A673 (cell line): ENCODE data around the gene ARHGEF19. TPM values are rescaled to one million over a fixed set of nuclear protein-coding genes. Genes with fewer than 3 reads are reported as not detected.

Source experiments
- BruUV-seq: library from RNA; stranded (reverse); fragments of 400-500 nt; replicated peaks from 2 replicates; lab custom pipeline; 2021; lab: Mats Ljungman, UMichigan
- CTCF ChIA-PET: fragments of 300-600 bp; sonication (Branson Sonifier 250); formaldehyde crosslinking; loops from one replicate; lab custom pipeline; 2022; ENCODE audit warnings: antibody characterized with exemption; lab: Charles Lee
- POLR2A ChIA-PET: fragments of 300-600 bp; sonication (Branson Sonifier 250); formaldehyde crosslinking; loops from one replicate; lab custom pipeline; 2022; ENCODE audit warnings: antibody characterized with exemption; ENCODE audit not compliant: low non-redundant PET; lab: Charles Lee
- DNase-seq: peaks from one replicate; pipeline ENCODE4 v3.0.0-alpha.2; 2015; ENCODE audit warnings: low spot score
- H3K27ac ChIP-seq: fragments of 200-600 bp; sonication (generic); 2 replicates; pipeline ENCODE4 v1.5.1; 2016; ENCODE audit warnings: mixed run types, low read depth, mild to moderate bottlenecking, mixed read lengths, antibody characterized with exemption, low read length; ENCODE audit not compliant: poor library complexity, severe bottlenecking
- H3K27me3 ChIP-seq: fragments of 200-600 bp; sonication (generic); replicated peaks from 2 replicates; pipeline ENCODE4 v1.6.1; 2017; ENCODE audit warnings: mixed run types, low read depth, mild to moderate bottlenecking, mixed read lengths, antibody characterized with exemption, low read length; ENCODE audit not compliant: insufficient read depth, poor library complexity
- H3K36me3 ChIP-seq: fragments of 200-600 bp; sonication (generic); 2 replicates; pipeline ENCODE4 v1.6.1; 2016; ENCODE audit warnings: mixed run types, mild to moderate bottlenecking, mixed read lengths, antibody characterized with exemption, low read length; ENCODE audit not compliant: insufficient read depth, poor library complexity, severe bottlenecking
- H3K4me1 ChIP-seq: fragments of 200-600 bp; sonication (generic); 2 replicates; pipeline ENCODE4 v1.6.1; 2017; ENCODE audit warnings: mixed run types, mild to moderate bottlenecking, mixed read lengths, antibody characterized with exemption, low read length; ENCODE audit not compliant: insufficient read depth, poor library complexity, severe bottlenecking
- H3K4me3 ChIP-seq: fragments of 200-600 bp; sonication (generic); 2 replicates; pipeline ENCODE4 v1.5.1; 2016; ENCODE audit warnings: low read depth, mixed run types, mild to moderate bottlenecking, mixed read lengths, low read length; ENCODE audit not compliant: poor library complexity, severe bottlenecking
- H3K9me3 ChIP-seq: fragments of 200-600 bp; sonication (generic); 2 replicates; pipeline ENCODE4 v1.6.1; 2016; ENCODE audit warnings: mixed run types, low read depth, mild to moderate bottlenecking, mixed read lengths, antibody characterized with exemption, low read length; ENCODE audit not compliant: poor library complexity, severe bottlenecking
- EZH2 ChIP-seq: fragments of 200-600 bp; sonication (generic); IDR thresholded peaks from 2 replicates; pipeline ENCODE4 v1.6.1; 2017; ENCODE audit warnings: borderline replicate concordance, low read depth, mild to moderate bottlenecking, mixed read lengths, antibody characterized with exemption, low read length; ENCODE audit not compliant: poor library complexity, severe bottlenecking
- intact Hi-C: fragments of 100-400 bp; cut with micrococcal nuclease; formaldehyde crosslinking; loops from one replicate; pipeline ENCODE4 v1.10.0; 2022; ENCODE audit not compliant: unreplicated experiment
- total RNA-seq: library from RNA; stranded (reverse); gene quantifications from 2 replicates; pipeline ENCODE4 v1.2.3, GENCODE V29; 2021
- TF ChIP-seq, protein P1 (sequence below): fragments of 300-800, 200-600 bp; sonication (generic); conservative IDR thresholded peaks from 2 replicates; pipeline ENCODE4 v1.5.1; 2017; ENCODE audit warnings: low read depth, mild to moderate bottlenecking, antibody characterized with exemption, low read length, moderate library complexity, mixed read lengths

The ARHGEF19 gene
- total RNA-seq, 1 experiment from 2014 or later, result 5.2 TPM

- POLR2A ChIA-PET, result no interaction called here
- BruUV-seq, result no TSS peak
- DNase-seq, result no peak
- H3K4me3 ChIP-seq, result no peak overlapping the region
- intact Hi-C loops, result no loop called here
- H3K27me3 ChIP-seq, result no peaks in the 10 kb centered on the region
- H3K4me1 ChIP-seq, result peaks cover 62% of the 10 kb centered on the region
- H3K27ac ChIP-seq, result no peak overlapping the region
- H3K9me3 ChIP-seq, result no peaks in the 10 kb centered on the region
- peaks cover 44% of the 10 kb centered on the region for H3K36me3 ChIP-seq
- CTCF ChIA-PET, result no interaction called here
- TF ChIP-seq EZH2, result no peak
- TF ChIP-seq, protein P1, sequence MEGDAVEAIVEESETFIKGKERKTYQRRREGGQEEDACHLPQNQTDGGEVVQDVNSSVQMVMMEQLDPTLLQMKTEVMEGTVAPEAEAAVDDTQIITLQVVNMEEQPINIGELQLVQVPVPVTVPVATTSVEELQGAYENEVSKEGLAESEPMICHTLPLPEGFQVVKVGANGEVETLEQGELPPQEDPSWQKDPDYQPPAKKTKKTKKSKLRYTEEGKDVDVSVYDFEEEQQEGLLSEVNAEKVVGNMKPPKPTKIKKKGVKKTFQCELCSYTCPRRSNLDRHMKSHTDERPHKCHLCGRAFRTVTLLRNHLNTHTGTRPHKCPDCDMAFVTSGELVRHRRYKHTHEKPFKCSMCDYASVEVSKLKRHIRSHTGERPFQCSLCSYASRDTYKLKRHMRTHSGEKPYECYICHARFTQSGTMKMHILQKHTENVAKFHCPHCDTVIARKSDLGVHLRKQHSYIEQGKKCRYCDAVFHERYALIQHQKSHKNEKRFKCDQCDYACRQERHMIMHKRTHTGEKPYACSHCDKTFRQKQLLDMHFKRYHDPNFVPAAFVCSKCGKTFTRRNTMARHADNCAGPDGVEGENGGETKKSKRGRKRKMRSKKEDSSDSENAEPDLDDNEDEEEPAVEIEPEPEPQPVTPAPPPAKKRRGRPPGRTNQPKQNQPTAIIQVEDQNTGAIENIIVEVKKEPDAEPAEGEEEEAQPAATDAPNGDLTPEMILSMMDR, result no peak
These were observed 62.6 kb downstream of the ARHGEF19 start for GRCh38 chr1:16149702-16150488.

- DNase-seq, result no peak
- Histone ChIP-seq H3K4me3 (no peak overlapping the region), H3K36me3 (peaks cover 44% of the 10 kb centered on the region), H3K4me1 (peaks cover 70% of the 10 kb centered on the region), H3K9me3 (no peaks in the 10 kb centered on the region), H3K27ac (no peak overlapping the region), H3K27me3 (no peaks in the 10 kb centered on the region)
- ChIA-PET CTCF (no interaction called here), POLR2A (no interaction called here)
- no TSS peak for BruUV-seq
- no peak for TF ChIP-seq EZH2
- TF ChIP-seq, protein P1, result no peak
- intact Hi-C loops, result no loop called here
These were observed 63.3 kb downstream of the ARHGEF19 start for GRCh38 chr1:16149146-16149545.

GRCh38 chr1:16148329-16149092, 63.9 kb downstream of the ARHGEF19 start:
- intact Hi-C loops, result no loop called here

More at GRCh38 chr1:16148329-16149092, 63.9 kb downstream of the ARHGEF19 start:
- peaks cover 72% of the 10 kb centered on the region for H3K4me1 ChIP-seq
- H3K27me3 ChIP-seq, result no peaks in the 10 kb centered on the region
- H3K27ac ChIP-seq, result peak overlapping the region; percentile 14
- no peak overlapping the region for H3K4me3 ChIP-seq
- ChIA-PET POLR2A (no interaction called here), CTCF (no interaction called here)
- TF ChIP-seq EZH2, result no peak
- TF ChIP-seq, protein P1, result no peak
- peaks cover 46% of the 10 kb centered on the region for H3K36me3 ChIP-seq
- BruUV-seq, result no TSS peak
- no peaks in the 10 kb centered on the region for H3K9me3 ChIP-seq
- DNase-seq, result no peak

Other genes starting within 250 kb of the ARHGEF19 start
- gene ZBTB17, start 236.6 kb downstream of the ARHGEF19 start, total RNA-seq, result 50.1 and 50.3 TPM in 2 replicates
- gene SRARP, start 208.4 kb downstream of the ARHGEF19 start, total RNA-seq, result not detected in 2 replicates
- not detected in 2 replicates for gene HSPB7, start 194.6 kb downstream of the ARHGEF19 start, total RNA-seq
- gene CLCNKA, start 190.6 kb downstream of the ARHGEF19 start, total RNA-seq, result 0.26 TPM in 1 of 2 replicates, not detected in the other
- 0.13 TPM in 1 of 2 replicates, not detected in the other for gene CLCNKB, start 168.9 kb downstream of the ARHGEF19 start, total RNA-seq
- gene FAM131C, start 139.0 kb downstream of the ARHGEF19 start, total RNA-seq, result 0.71 and 1.3 TPM in 2 replicates
- 70.5 and 91.6 TPM in 2 replicates for gene EPHA2, start 56.6 kb downstream of the ARHGEF19 start, total RNA-seq
- 5.5 and 7.6 TPM in 2 replicates for gene CPLANE2, start 24.5 kb upstream of the ARHGEF19 start, total RNA-seq
- 19.5 and 21.1 TPM in 2 replicates for gene FBXO42, start 139.8 kb upstream of the ARHGEF19 start, total RNA-seq
- gene SZRD1, start 154.6 kb upstream of the ARHGEF19 start, total RNA-seq, result 174 and 187 TPM in 2 replicates
- gene SPATA21, start 224.8 kb upstream of the ARHGEF19 start, total RNA-seq, result not detected in 2 replicates
- gene NECAP2, start 228.1 kb upstream of the ARHGEF19 start, total RNA-seq, result 47.3 and 47.6 TPM in 2 replicates